Breast epithelium (tissue), 4 donors: ENCODE results near the gene DSTYK. TPM values are rescaled to one million over a fixed set of nuclear protein-coding genes. Genes with fewer than 3 reads are reported as not detected.

ENCODE experiments used
- DNase-seq, 2 donors: peaks; one replicate each; pipeline ENCODE4 v3.0.0-alpha.2; 2019; ENCODE audit warnings: low spot score in 2 of 2
- H3K27ac ChIP-seq, 2 donors: fragments of 200-600 bp; sonication (generic) in 1 of 2; one replicate each; pipeline ENCODE4 v1.5.1; 2016 to 2019; ENCODE audit warnings: mild to moderate bottlenecking in 1 of 2
- H3K27me3 ChIP-seq, 2 donors: fragments of 200-600 bp; sonication (generic) in 1 of 2; one replicate each; pipeline versions ENCODE4 v1.5.1 to v1.6.0; 2017 to 2019; ENCODE audit warnings: control low read depth in 1 of 2, mild to moderate bottlenecking in 1 of 2
- H3K36me3 ChIP-seq: fragments of 200-600 bp; one replicate; pipeline ENCODE4 v1.5.1; 2019
- H3K4me1 ChIP-seq, 2 donors: fragments of 200-600 bp; sonication (generic); one replicate each; pipeline ENCODE4 v1.5.1; 2016 to 2019; ENCODE audit warnings: control low read depth in 1 of 2
- H3K4me3 ChIP-seq, 3 donors: fragments of 200-600 bp; sonication (generic); 1 replicate in 2 of 3; 2 replicates in 1 of 3; pipeline ENCODE4 v1.5.1; 2016 to 2019; ENCODE audit warnings: mild to moderate bottlenecking in 3 of 3, moderate library complexity in 2 of 3
- H3K9me3 ChIP-seq, 2 donors: fragments of 200-600 bp; sonication (generic) in 1 of 2; one replicate each; pipeline ENCODE4 v1.5.1; 2016 to 2019; ENCODE audit warnings: control low read depth in 1 of 2
- CTCF ChIP-seq, 3 donors: fragments of 450-650 bp; IDR thresholded peaks; one replicate each; pipeline ENCODE4 v1.5.1; 2016 to 2017; ENCODE audit warnings: antibody characterized with exemption in 3 of 3, mild to moderate bottlenecking in 3 of 3, moderate library complexity in 3 of 3
- POLR2A ChIP-seq: fragments of 450-650 bp; IDR thresholded peaks from one replicate; pipeline ENCODE4 v1.6.1; 2016; ENCODE audit warnings: antibody characterized with exemption, mild to moderate bottlenecking, moderate library complexity
- POLR2AphosphoS5 ChIP-seq, 3 donors: sonication (generic); formaldehyde crosslinking; IDR thresholded peaks; one replicate each; pipeline ENCODE4 v1.6.1; 2017; ENCODE audit warnings: antibody characterized with exemption in 3 of 3
- intact Hi-C: fragments of 100-400 bp; cut with DNase I; formaldehyde crosslinking; loops from one replicate; pipeline ENCODE4 v1.15.1; 2023; ENCODE audit warnings: low total_unique reads
- total RNA-seq, 3 donors: library from RNA; depleted of rRNA; stranded (reverse); fragments of >200 nt; gene quantifications; one replicate each; pipeline ENCODE4 v1.1.0, GENCODE V29; 2016

Gene DSTYK
- total RNA-seq, 3 donors from 2014 or later = 10.2 to 19.3 (median 12.5) TPM

- H3K36me3 ChIP-seq = no peaks in the 10 kb centered on the region
- DNase-seq = no peak
- intact Hi-C loops = no loop called here
- no peaks in the 10 kb centered on the region for H3K9me3 ChIP-seq
- no peaks in the 10 kb centered on the region for H3K4me1 ChIP-seq
- H3K27ac ChIP-seq = no peak overlapping the region
- H3K27me3 ChIP-seq = no peaks in the 10 kb centered on the region
- TF ChIP-seq POLR2A (no peak), POLR2AphosphoS5 (IDR thresholded peaks at IDR 0.05) (no peak), CTCF (IDR thresholded peaks at IDR 0.05) (no peak)
- no peak overlapping the region for H3K4me3 ChIP-seq
Measured at GRCh38 chr1:205171369-205171768, 40.1 kb downstream of the DSTYK start.

- Histone ChIP-seq H3K36me3 (no peaks in the 10 kb centered on the region), H3K27me3 (no peaks in the 10 kb centered on the region), H3K9me3 (no peaks in the 10 kb centered on the region), H3K4me1 (no peaks in the 10 kb centered on the region), H3K27ac (no peak overlapping the region), H3K4me3 (no peak overlapping the region)
- DNase-seq = no peak
- intact Hi-C loops = no loop called here
- TF ChIP-seq CTCF (IDR thresholded peaks at IDR 0.05) (no peak), POLR2A (no peak), POLR2AphosphoS5 (IDR thresholded peaks at IDR 0.05) (no peak)
Measured at GRCh38 chr1:205170532-205171269, 40.8 kb downstream of the DSTYK start.

- DNase-seq = no peak
- Histone ChIP-seq H3K27ac (no peak overlapping the region), H3K4me1 (no peaks in the 10 kb centered on the region), H3K36me3 (no peaks in the 10 kb centered on the region), H3K27me3 (no peaks in the 10 kb centered on the region), H3K9me3 (no peaks in the 10 kb centered on the region), H3K4me3 (no peak overlapping the region)
- TF ChIP-seq POLR2A (no peak), CTCF (IDR thresholded peaks at IDR 0.05) (no peak), POLR2AphosphoS5 (IDR thresholded peaks at IDR 0.05) (no peak)
- intact Hi-C loops = no loop called here
Measured at GRCh38 chr1:205169248-205169647, 42.3 kb downstream of the DSTYK start.

DNA sequence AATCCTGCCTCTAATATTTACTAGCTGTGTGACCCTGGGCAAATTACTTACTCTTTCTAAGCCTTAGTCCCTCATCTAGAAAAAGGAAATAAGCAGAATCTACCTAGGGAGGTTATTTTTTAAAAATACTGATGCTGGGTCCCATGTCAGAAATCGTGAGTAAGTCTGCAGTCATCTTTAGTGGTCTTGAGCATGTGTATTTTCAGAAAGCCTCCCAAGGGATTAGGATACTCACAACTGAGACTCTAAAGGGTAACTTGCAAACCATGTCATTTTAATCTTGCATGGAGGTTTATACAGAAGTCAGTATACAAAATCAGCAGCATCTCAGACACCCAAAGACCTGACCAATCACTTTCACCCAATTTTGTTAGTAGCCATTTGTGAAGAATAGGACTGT lies 43.2 kb downstream of the DSTYK start:
- DNase-seq = no peak
- intact Hi-C loops = no loop called here
- no peaks in the 10 kb centered on the region for H3K9me3 ChIP-seq
- H3K27me3 ChIP-seq = no peaks in the 10 kb centered on the region
- H3K4me3 ChIP-seq = no peak overlapping the region
- H3K36me3 ChIP-seq = no peaks in the 10 kb centered on the region
- no peak for TF ChIP-seq POLR2A
- no peak for TF ChIP-seq POLR2AphosphoS5 (IDR thresholded peaks at IDR 0.05)
- no peak for TF ChIP-seq CTCF (IDR thresholded peaks at IDR 0.05)
- no peaks in the 10 kb centered on the region for H3K4me1 ChIP-seq
- no peak overlapping the region for H3K27ac ChIP-seq

GRCh38 chr1:205162301-205162700 lies 49.2 kb downstream of the DSTYK start:
- Histone ChIP-seq H3K36me3 (no peaks in the 10 kb centered on the region), H3K4me3 (no peak overlapping the region), H3K9me3 (no peaks in the 10 kb centered on the region), H3K4me1 (no peaks in the 10 kb centered on the region), H3K27ac (no peak overlapping the region), H3K27me3 (no peaks in the 10 kb centered on the region)
- intact Hi-C loops = no loop called here
- TF ChIP-seq POLR2AphosphoS5 (IDR thresholded peaks at IDR 0.05) (no peak), POLR2A (no peak), CTCF (IDR thresholded peaks at IDR 0.05) (no peak)
- no peak for DNase-seq
